ENCODE measurements around the gene NTRK1.

The NTRK1 gene

GRCh38 chr1:156875341-156875615 is 14.6 kb downstream of the NTRK1 start:
- no peak for DNase-seq
- no peaks in the 10 kb centered on the region for H3K36me3 ChIP-seq (ENCODE audit: control insufficient read depth, insufficient read depth, low read length)
- no peaks in the 10 kb centered on the region for H3K27me3 ChIP-seq (replicated peaks; ENCODE audit: control insufficient read depth, insufficient read depth, low read length, poor library complexity, severe bottlenecking)
- no peaks in the 10 kb centered on the region for H3K9me3 ChIP-seq (ENCODE audit: control insufficient read depth, low read length)
- no peak overlapping the region for H3K4me3 ChIP-seq (ENCODE audit: insufficient read depth, low read depth, low read length, poor library complexity, severe bottlenecking)
- no peak overlapping the region for H3K27ac ChIP-seq (ENCODE audit: insufficient read depth, low read length, poor library complexity, severe bottlenecking)
- H3K4me1 ChIP-seq (ENCODE audit: control insufficient read depth, insufficient read depth, low read length, poor library complexity, severe bottlenecking): no peaks in the 10 kb centered on the region

GRCh38 chr1:156876281-156876680 is 15.6 kb downstream of the NTRK1 start:
- H3K27ac ChIP-seq (ENCODE audit: insufficient read depth, low read length, poor library complexity, severe bottlenecking): no peak overlapping the region
- H3K27me3 ChIP-seq (replicated peaks; ENCODE audit: control insufficient read depth, insufficient read depth, low read length, poor library complexity, severe bottlenecking): no peaks in the 10 kb centered on the region
- H3K4me1 ChIP-seq (ENCODE audit: control insufficient read depth, insufficient read depth, low read length, poor library complexity, severe bottlenecking): no peaks in the 10 kb centered on the region
- no peak for DNase-seq
- H3K4me3 ChIP-seq (ENCODE audit: insufficient read depth, low read depth, low read length, poor library complexity, severe bottlenecking): no peak overlapping the region
- H3K36me3 ChIP-seq (ENCODE audit: control insufficient read depth, insufficient read depth, low read length): no peaks in the 10 kb centered on the region
- H3K9me3 ChIP-seq (ENCODE audit: control insufficient read depth, low read length): no peaks in the 10 kb centered on the region

- Histone ChIP-seq H3K27me3 (replicated peaks; ENCODE audit: control insufficient read depth, insufficient read depth, low read length, poor library complexity, severe bottlenecking) (no peaks in the 10 kb centered on the region), H3K9me3 (ENCODE audit: control insufficient read depth, low read length) (no peaks in the 10 kb centered on the region), H3K27ac (ENCODE audit: insufficient read depth, low read length, poor library complexity, severe bottlenecking) (no peak overlapping the region), H3K36me3 (ENCODE audit: control insufficient read depth, insufficient read depth, low read length) (no peaks in the 10 kb centered on the region), H3K4me3 (ENCODE audit: insufficient read depth, low read depth, low read length, poor library complexity, severe bottlenecking) (no peak overlapping the region), H3K4me1 (ENCODE audit: control insufficient read depth, insufficient read depth, low read length, poor library complexity, severe bottlenecking) (no peaks in the 10 kb centered on the region)
- DNase-seq: no peak
Measured at GRCh38 chr1:156877433-156878170, 16.9 kb downstream of the NTRK1 start.

GRCh38 chr1:156879876-156880275 is 19.2 kb downstream of the NTRK1 start:
- H3K4me3 ChIP-seq (ENCODE audit: insufficient read depth, low read depth, low read length, poor library complexity, severe bottlenecking): no peak overlapping the region
- no peaks in the 10 kb centered on the region for H3K36me3 ChIP-seq (ENCODE audit: control insufficient read depth, insufficient read depth, low read length)
- H3K4me1 ChIP-seq (ENCODE audit: control insufficient read depth, insufficient read depth, low read length, poor library complexity, severe bottlenecking): no peaks in the 10 kb centered on the region
- no peak for DNase-seq
- no peaks in the 10 kb centered on the region for H3K27me3 ChIP-seq (replicated peaks; ENCODE audit: control insufficient read depth, insufficient read depth, low read length, poor library complexity, severe bottlenecking)
- H3K27ac ChIP-seq (ENCODE audit: insufficient read depth, low read length, poor library complexity, severe bottlenecking): no peak overlapping the region
- H3K9me3 ChIP-seq (ENCODE audit: control insufficient read depth, low read length): no peaks in the 10 kb centered on the region

- no peaks in the 10 kb centered on the region for H3K27me3 ChIP-seq (replicated peaks; ENCODE audit: control insufficient read depth, insufficient read depth, low read length, poor library complexity, severe bottlenecking)
- H3K4me3 ChIP-seq (ENCODE audit: insufficient read depth, low read depth, low read length, poor library complexity, severe bottlenecking): no peak overlapping the region
- no peak overlapping the region for H3K27ac ChIP-seq (ENCODE audit: insufficient read depth, low read length, poor library complexity, severe bottlenecking)
- H3K9me3 ChIP-seq (ENCODE audit: control insufficient read depth, low read length): no peaks in the 10 kb centered on the region
- no peak for DNase-seq
- H3K36me3 ChIP-seq (ENCODE audit: control insufficient read depth, insufficient read depth, low read length): no peaks in the 10 kb centered on the region
- no peaks in the 10 kb centered on the region for H3K4me1 ChIP-seq (ENCODE audit: control insufficient read depth, insufficient read depth, low read length, poor library complexity, severe bottlenecking)
Measured at GRCh38 chr1:156880473-156880872, 19.8 kb downstream of the NTRK1 start.

GRCh38 chr1:156881101-156881500 is 20.4 kb downstream of the NTRK1 start:
- DNase-seq: no peak
- Histone ChIP-seq H3K27me3 (replicated peaks; ENCODE audit: control insufficient read depth, insufficient read depth, low read length, poor library complexity, severe bottlenecking) (no peaks in the 10 kb centered on the region), H3K9me3 (ENCODE audit: control insufficient read depth, low read length) (no peaks in the 10 kb centered on the region), H3K4me3 (ENCODE audit: insufficient read depth, low read depth, low read length, poor library complexity, severe bottlenecking) (no peak overlapping the region), H3K4me1 (ENCODE audit: control insufficient read depth, insufficient read depth, low read length, poor library complexity, severe bottlenecking) (no peaks in the 10 kb centered on the region), H3K36me3 (ENCODE audit: control insufficient read depth, insufficient read depth, low read length) (no peaks in the 10 kb centered on the region), H3K27ac (ENCODE audit: insufficient read depth, low read length, poor library complexity, severe bottlenecking) (no peak overlapping the region)

- H3K4me1 ChIP-seq (ENCODE audit: control insufficient read depth, insufficient read depth, low read length, poor library complexity, severe bottlenecking): no peaks in the 10 kb centered on the region
- H3K9me3 ChIP-seq (ENCODE audit: control insufficient read depth, low read length): no peaks in the 10 kb centered on the region
- DNase-seq: no peak
- no peak overlapping the region for H3K27ac ChIP-seq (ENCODE audit: insufficient read depth, low read length, poor library complexity, severe bottlenecking)
- H3K36me3 ChIP-seq (ENCODE audit: control insufficient read depth, insufficient read depth, low read length): no peaks in the 10 kb centered on the region
- H3K27me3 ChIP-seq (replicated peaks; ENCODE audit: control insufficient read depth, insufficient read depth, low read length, poor library complexity, severe bottlenecking): no peaks in the 10 kb centered on the region
- H3K4me3 ChIP-seq (ENCODE audit: insufficient read depth, low read depth, low read length, poor library complexity, severe bottlenecking): no peak overlapping the region
Measured at GRCh38 chr1:156881663-156882062, 21.0 kb downstream of the NTRK1 start.

GRCh38 chr1:156882543-156882942 is 21.9 kb downstream of the NTRK1 start:
- H3K36me3 ChIP-seq (ENCODE audit: control insufficient read depth, insufficient read depth, low read length): no peaks in the 10 kb centered on the region
- DNase-seq: no peak
- no peaks in the 10 kb centered on the region for H3K4me1 ChIP-seq (ENCODE audit: control insufficient read depth, insufficient read depth, low read length, poor library complexity, severe bottlenecking)
- no peak overlapping the region for H3K27ac ChIP-seq (ENCODE audit: insufficient read depth, low read length, poor library complexity, severe bottlenecking)
- H3K27me3 ChIP-seq (replicated peaks; ENCODE audit: control insufficient read depth, insufficient read depth, low read length, poor library complexity, severe bottlenecking): no peaks in the 10 kb centered on the region
- H3K4me3 ChIP-seq (ENCODE audit: insufficient read depth, low read depth, low read length, poor library complexity, severe bottlenecking): no peak overlapping the region
- H3K9me3 ChIP-seq (ENCODE audit: control insufficient read depth, low read length): no peaks in the 10 kb centered on the region

- no peak for DNase-seq
- Histone ChIP-seq H3K9me3 (ENCODE audit: control insufficient read depth, low read length) (no peaks in the 10 kb centered on the region), H3K27me3 (replicated peaks; ENCODE audit: control insufficient read depth, insufficient read depth, low read length, poor library complexity, severe bottlenecking) (no peaks in the 10 kb centered on the region), H3K36me3 (ENCODE audit: control insufficient read depth, insufficient read depth, low read length) (no peaks in the 10 kb centered on the region), H3K27ac (ENCODE audit: insufficient read depth, low read length, poor library complexity, severe bottlenecking) (no peak overlapping the region), H3K4me1 (ENCODE audit: control insufficient read depth, insufficient read depth, low read length, poor library complexity, severe bottlenecking) (no peaks in the 10 kb centered on the region), H3K4me3 (ENCODE audit: insufficient read depth, low read depth, low read length, poor library complexity, severe bottlenecking) (no peak overlapping the region)
Measured at GRCh38 chr1:156883919-156884318, 23.3 kb downstream of the NTRK1 start.

GRCh38 chr1:156884560-156885184 is 24.0 kb downstream of the NTRK1 start:
- H3K27me3 ChIP-seq (replicated peaks; ENCODE audit: control insufficient read depth, insufficient read depth, low read length, poor library complexity, severe bottlenecking): no peaks in the 10 kb centered on the region

More at GRCh38 chr1:156884560-156885184, 24.0 kb downstream of the NTRK1 start:
- Histone ChIP-seq H3K9me3 (ENCODE audit: control insufficient read depth, low read length) (no peaks in the 10 kb centered on the region), H3K27ac (ENCODE audit: insufficient read depth, low read length, poor library complexity, severe bottlenecking) (no peak overlapping the region), H3K4me1 (ENCODE audit: control insufficient read depth, insufficient read depth, low read length, poor library complexity, severe bottlenecking) (no peaks in the 10 kb centered on the region), H3K36me3 (ENCODE audit: control insufficient read depth, insufficient read depth, low read length) (no peaks in the 10 kb centered on the region), H3K4me3 (ENCODE audit: insufficient read depth, low read depth, low read length, poor library complexity, severe bottlenecking) (no peak overlapping the region)
- no peak for DNase-seq
